HepG2 (cell line): ENCODE data around the gene PRDM9. TPM values are rescaled to one million over a fixed set of nuclear protein-coding genes. Genes with fewer than 3 reads are reported as not detected.

ENCODE experiments used
- ATAC-seq: fragments of 200-7000 bp; cut with Tn5 transposase; 3 replicates; pipeline ENCODE4 v1.9.1; 2020; ENCODE audit warnings: mild to moderate bottlenecking, moderate library complexity
- BruUV-seq: library from RNA; stranded (reverse); fragments of 400-500 nt; replicated peaks from 2 replicates; lab custom pipeline; 2021; lab: Mats Ljungman, UMichigan
- CTCF ChIA-PET: fragments of 300-600 bp; formaldehyde crosslinking; extraction: SDS; loops from one replicate; lab custom pipeline; 2021; ENCODE audit warnings: low total read pairs, inconsistent platforms, low intra/inter-chr PET ratio; lab: Yijun Ruan, JAX
- POLR2A ChIA-PET: fragments of 350-600 bp; sonication (Branson Sonifier 250); formaldehyde crosslinking; loops from one replicate; lab custom pipeline; 2020; ENCODE audit warnings: antibody characterized with exemption, inconsistent platforms; lab: Yijun Ruan, JAX
- DNase-seq: peaks from one replicate; pipeline ENCODE4 v3.0.0-alpha.2; 2015; ENCODE audit warnings: low spot score
- FAIRE-seq: peaks from 3 replicates; lab custom pipeline; 2011; peaks lifted over from hg19 to GRCh38; lab: Jason Lieb, UNC
- H2AFZ ChIP-seq: one replicate; pipeline ENCODE4 v1.6.1; 2011; ENCODE audit warnings: low read length, inconsistent platforms
- H3K27ac ChIP-seq: fragments of 300-600 bp; 3 replicates; pipeline ENCODE4 v1.8.0; 2011; ENCODE audit warnings: mixed run types, mild to moderate bottlenecking, mixed read lengths, low read length, inconsistent platforms; ENCODE audit not compliant: insufficient read depth; ENCODE audit errors: extremely low read length
- H3K27me3 ChIP-seq, 2 experiments: fragments of 200-600 bp in 1 of 2; 2 replicates in 1 of 2; 3 replicates in 1 of 2; pipeline versions ENCODE4 v1.6.0 to v1.8.0; 2011; ENCODE audit warnings: low read length in 2 of 2, mild to moderate bottlenecking in 2 of 2, moderate library complexity in 2 of 2, inconsistent platforms in 1 of 2; ENCODE audit not compliant: insufficient read depth in 2 of 2, control insufficient read depth in 1 of 2
- H3K36me3 ChIP-seq, 2 experiments: fragments of 200-600 bp in 1 of 2; replicated peaks in 1 of 2; 2 replicates in 1 of 2; 3 replicates in 1 of 2; pipeline versions ENCODE4 v1.5.1 to v1.8.0; 2011; ENCODE audit warnings: low read length in 2 of 2, inconsistent platforms in 1 of 2; ENCODE audit not compliant: insufficient read depth in 2 of 2, control insufficient read depth in 1 of 2
- H3K4me1 ChIP-seq: 2 replicates; pipeline ENCODE4 v1.5.1; 2012; ENCODE audit warnings: low read length, inconsistent platforms; ENCODE audit not compliant: insufficient read depth
- H3K4me2 ChIP-seq: 2 replicates; pipeline ENCODE4 v1.6.0; 2011; ENCODE audit warnings: low read depth, low read length, inconsistent platforms
- H3K4me3 ChIP-seq, 3 experiments: fragments of 200-600 bp in 1 of 3; sonication (generic), shearing (Covaris generic) in 1 of 3; replicated peaks in 1 of 3; 2 replicates each; pipeline ENCODE4 v1.5.1; 2011 to 2016; ENCODE audit warnings: low read length in 3 of 3, inconsistent platforms in 2 of 3, low read depth in 2 of 3, mild to moderate bottlenecking in 2 of 3, control low read depth in 1 of 3, mixed read lengths in 1 of 3; ENCODE audit not compliant: insufficient read depth in 1 of 3
- H3K79me2 ChIP-seq: one replicate; pipeline ENCODE4 v1.6.1; 2011; ENCODE audit warnings: low read length, inconsistent platforms; ENCODE audit not compliant: insufficient read depth
- H3K9ac ChIP-seq: 2 replicates; pipeline ENCODE4 v1.6.0; 2011; ENCODE audit warnings: mild to moderate bottlenecking, low read depth, low read length, inconsistent platforms; ENCODE audit not compliant: insufficient read depth
- H3K9me3 ChIP-seq: 2 replicates; pipeline ENCODE4 v1.5.1; 2012; ENCODE audit warnings: mild to moderate bottlenecking, low read length
- H4K20me1 ChIP-seq: 2 replicates; pipeline ENCODE4 v1.6.0; 2011; ENCODE audit warnings: inconsistent platforms, mild to moderate bottlenecking, low read length, moderate library complexity; ENCODE audit not compliant: insufficient read depth
- CEBPB ChIP-seq: IDR thresholded peaks from 2 replicates; pipeline ENCODE4 v1.6.1; 2011; ENCODE audit warnings: low read depth, low read length, improper control_type of control experiment, borderline replicate concordance
- CEBPG ChIP-seq: IDR thresholded peaks from 2 replicates; pipeline ENCODE4 v1.6.1; 2016
- CREB1 ChIP-seq, 2 experiments: fragments of 450-650 bp in 1 of 2; IDR thresholded peaks; 2 replicates each; pipeline ENCODE4 v1.6.1; 2016 to 2017; ENCODE audit warnings: control low read depth in 1 of 2, mild to moderate bottlenecking in 1 of 2, missing compliant biosample characterization in 1 of 2, missing genetic modification characterization in 1 of 2
- MYNN ChIP-seq: sonication (generic); formaldehyde crosslinking; IDR thresholded peaks from 2 replicates; pipeline ENCODE4 v1.4.0; 2020; ENCODE audit warnings: mild to moderate bottlenecking, low read depth, missing genetic modification reagents
- ZNF547 ChIP-seq: sonication (generic); formaldehyde crosslinking; IDR thresholded peaks from 2 replicates; pipeline ENCODE4 v1.5.1; 2020; ENCODE audit warnings: mild to moderate bottlenecking, missing genetic modification reagents
- WGBS: methylation state at CpG from one replicate; pipeline ENCODE4 v1.1.6; 2017; ENCODE audit warnings: low lambda C conversion rate; 5-methylcytosine and 5-hydroxymethylcytosine counted together
- in situ Hi-C: cut with HindIII; loops from 2 replicates; pipeline ENCODE4 v1.10.0; 2017; ENCODE audit warnings: low pct_unique_long_range_greater_than_20kb; ENCODE audit not compliant: extremely low pct_ligation_motif_present
- intact Hi-C: fragments of 100-400 bp; cut with micrococcal nuclease; formaldehyde crosslinking; loops from one replicate; pipeline ENCODE4 v1.10.0; 2022; ENCODE audit not compliant: unreplicated experiment
- polyA plus RNA-seq, 8 experiments: library from polyadenylated mRNA; depleted of rRNA in 3 of 8; stranded (reverse) in 7 of 8; unstranded in 1 of 8; fragments of >200 nt; fragmentation: Illumina TruSeq in 4 of 8; extraction: Trizol in 4 of 8; gene quantifications; 2 replicates each; pipeline versions ENCODE4 v1.2.1 to v1.2.3, GENCODE V29; 2011 to 2016; ENCODE audit warnings: low read depth in 4 of 8, missing spikeins in 1 of 8, mixed read lengths in 1 of 8; ENCODE audit not compliant: insufficient read depth in 1 of 8
- total RNA-seq, 5 experiments: library from RNA; depleted of rRNA; stranded (reverse); fragments of >200 nt; fragmentation: Illumina TruSeq; extraction: Trizol; gene quantifications; 2 replicates each; pipeline ENCODE4 v1.2.3, GENCODE V29; 2016; ENCODE audit warnings: low read depth in 1 of 5

The PRDM9 gene
- total and polyA plus RNA-seq, 2 of the 13 experiments (the other 11 are each of a cell fraction or from before 2014, with no cell fraction given) = not detected

DNA sequence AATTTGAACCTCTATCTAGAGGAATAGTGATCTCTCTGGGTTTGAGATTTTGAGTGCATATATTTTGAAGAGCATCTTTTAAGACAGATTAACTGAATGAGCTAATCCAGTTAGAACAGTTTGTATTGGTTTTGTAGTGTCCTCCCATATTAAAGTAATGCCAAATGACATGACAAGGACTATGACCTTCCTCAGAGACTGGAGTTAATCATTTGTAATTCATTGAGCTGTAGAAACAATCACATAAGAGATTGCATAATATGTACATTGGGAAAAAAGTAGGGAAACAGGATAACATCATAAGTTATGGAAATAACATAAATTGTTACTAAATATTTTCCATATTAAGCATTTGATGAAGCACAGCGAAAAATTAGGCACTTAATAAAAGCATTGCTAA lies 45.8 kb upstream of the PRDM9 start:
- H2AFZ ChIP-seq = no peak overlapping the region
- WGBS = 3% methylated on average over 1 of the region's 1 CpG
- H3K4me2 ChIP-seq = no peak overlapping the region
- H3K4me3 ChIP-seq = no peak overlapping the region
- H4K20me1 ChIP-seq = no peaks in the 10 kb centered on the region
- H3K79me2 ChIP-seq = no peaks in the 10 kb centered on the region
- CTCF ChIA-PET = no interaction called here
- DNase-seq (peak; percentile 29), FAIRE-seq (no peak)
- no peak overlapping the region for H3K27ac ChIP-seq
- POLR2A ChIA-PET = no interaction called here
- H3K4me1 ChIP-seq = no peaks in the 10 kb centered on the region
- in situ Hi-C loops (no loop called here), intact Hi-C loops (no loop called here)
- no peak overlapping the region for H3K9ac ChIP-seq
- peaks cover 70% of the 10 kb centered on the region for H3K9me3 ChIP-seq
- BruUV-seq = no TSS peak
- H3K27me3 ChIP-seq = no peaks in the 10 kb centered on the region
- no peaks in the 10 kb centered on the region for H3K36me3 ChIP-seq
- TF ChIP-seq ZNF547 (CRISPR knock-in tag) = no peak
- peak; percentile 72; the same call in 1 of the 2 replicates for TF ChIP-seq CEBPB
- TF ChIP-seq CEBPG (CRISPR knock-in tag) = 0 out of 2 replicates have a peak, but pooled peaks have one; percentile 16
- TF ChIP-seq, all 625 proteins: peak for 2
- ATAC-seq = no peak

DNA sequence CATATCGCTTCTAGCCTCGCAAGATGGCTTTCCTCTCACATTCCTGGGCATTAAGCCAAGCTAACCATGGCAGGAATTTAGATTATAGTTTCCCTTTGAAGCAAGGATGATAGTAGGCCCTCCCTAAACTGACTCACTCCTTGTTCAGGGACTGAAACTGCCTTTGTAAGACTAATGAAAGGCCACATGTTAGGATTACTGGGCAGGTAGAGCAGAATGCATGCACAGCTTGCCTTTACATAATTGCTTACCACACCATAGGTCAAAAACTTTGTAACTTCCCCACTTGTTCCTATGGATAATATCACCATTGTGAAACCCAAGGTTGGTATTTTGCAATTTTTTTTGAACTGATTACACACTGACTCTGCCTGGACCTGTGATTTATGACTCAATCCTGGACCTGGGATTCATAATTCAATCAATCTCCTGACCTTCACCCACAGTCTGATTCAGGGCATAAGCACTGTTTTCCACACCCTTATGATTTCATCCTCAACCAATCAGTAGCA lies 41.0 kb upstream of the PRDM9 start:
- DNase-seq = peak; percentile 75
- WGBS = 3% methylated on average over 2 of the region's 2 CpGs
- CTCF ChIA-PET = no interaction called here
- Histone ChIP-seq H3K9ac (no peak overlapping the region), H3K4me1 (no peaks in the 10 kb centered on the region), H3K4me2 (no peak overlapping the region), H3K9me3 (peaks cover 72% of the 10 kb centered on the region), H2AFZ (no peak overlapping the region), H3K36me3 (no peaks in the 10 kb centered on the region), H3K27me3 (no peaks in the 10 kb centered on the region), H3K27ac (no peak overlapping the region), H4K20me1 (no peaks in the 10 kb centered on the region), H3K79me2 (no peaks in the 10 kb centered on the region)
- in situ Hi-C loops = no loop called here
- intact Hi-C loops = no loop called here
- peak; percentile 57; the same call in 2 of the 3 replicates for ATAC-seq
- POLR2A ChIA-PET = no interaction called here
- TF ChIP-seq CREB1 (IDR thresholded peaks at IDR 0.05) (no peak), CREB1 (CRISPR knock-in tag; IDR thresholded peaks at IDR 0.05) (peak; percentile 38; the same call in 1 of the 2 replicates), MYNN (CRISPR knock-in tag) (no peak), CEBPB (peak; percentile 76)
- TF ChIP-seq, all 625 proteins: peak for 2
- H3K4me3 ChIP-seq = no peak overlapping the region
- no TSS peak for BruUV-seq
- no peak for FAIRE-seq
